HG03439 (cell line): ENCODE measurements around the gene GNG14.
"Not testable (repeated sequence)": the region's sequence is repeated elsewhere in the genome, so short reads cannot be mapped to it uniquely, and the experiment has no call there.

Experiments
- ATAC-seq: cut with Tn5 transposase; IDR thresholded peaks from one replicate; pipeline ENCODE4 v1.9.1; 2021; ENCODE audit warnings: mild to moderate bottlenecking, moderate library complexity; ENCODE audit not compliant: unreplicated experiment

GNG14 gene

GRCh38 chr19:12695096-12695495, 7.3 kb downstream of the GNG14 start:
- no peak for ATAC-seq

DNA sequence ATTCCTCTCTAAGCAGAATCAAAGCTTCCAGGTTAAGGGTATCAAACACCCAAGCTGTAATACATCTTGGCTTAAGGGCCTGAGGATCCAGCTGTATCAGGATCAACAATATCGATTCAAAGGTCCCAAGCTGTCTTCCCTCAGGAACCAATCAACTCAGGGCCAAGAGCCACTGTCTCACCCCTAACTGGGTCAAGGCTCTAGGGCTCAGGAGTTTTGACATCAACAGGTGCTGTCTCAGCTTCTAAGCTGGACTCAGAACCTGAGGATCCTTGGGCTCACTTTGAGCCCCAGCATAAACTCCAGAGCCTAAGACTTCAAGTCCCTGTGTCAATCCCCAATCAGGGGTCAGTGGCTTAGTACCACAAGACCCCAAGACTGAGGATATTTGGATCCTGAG, 7.7 kb downstream of the GNG14 start:
- no peak for ATAC-seq

DNA sequence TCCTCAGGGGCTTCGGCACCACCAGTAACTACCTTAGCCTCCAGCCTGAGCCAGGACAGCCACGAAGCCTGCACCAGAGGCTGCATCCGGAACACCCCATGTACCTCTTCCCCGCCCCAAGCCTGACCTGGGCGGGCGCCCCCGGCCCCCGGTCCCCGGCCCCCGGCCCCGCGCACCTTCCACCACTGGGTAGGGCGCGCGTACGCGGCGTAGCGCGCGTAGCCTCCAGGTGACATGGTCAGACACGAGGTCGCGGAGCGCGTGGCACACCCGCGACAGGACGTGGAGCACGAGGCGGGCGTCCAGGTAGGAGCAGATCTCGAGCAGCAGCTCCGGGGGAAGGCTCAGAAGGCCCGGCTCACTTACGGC, 8.2 kb downstream of the GNG14 start:
- ATAC-seq, result peak; percentile 4

DNA sequence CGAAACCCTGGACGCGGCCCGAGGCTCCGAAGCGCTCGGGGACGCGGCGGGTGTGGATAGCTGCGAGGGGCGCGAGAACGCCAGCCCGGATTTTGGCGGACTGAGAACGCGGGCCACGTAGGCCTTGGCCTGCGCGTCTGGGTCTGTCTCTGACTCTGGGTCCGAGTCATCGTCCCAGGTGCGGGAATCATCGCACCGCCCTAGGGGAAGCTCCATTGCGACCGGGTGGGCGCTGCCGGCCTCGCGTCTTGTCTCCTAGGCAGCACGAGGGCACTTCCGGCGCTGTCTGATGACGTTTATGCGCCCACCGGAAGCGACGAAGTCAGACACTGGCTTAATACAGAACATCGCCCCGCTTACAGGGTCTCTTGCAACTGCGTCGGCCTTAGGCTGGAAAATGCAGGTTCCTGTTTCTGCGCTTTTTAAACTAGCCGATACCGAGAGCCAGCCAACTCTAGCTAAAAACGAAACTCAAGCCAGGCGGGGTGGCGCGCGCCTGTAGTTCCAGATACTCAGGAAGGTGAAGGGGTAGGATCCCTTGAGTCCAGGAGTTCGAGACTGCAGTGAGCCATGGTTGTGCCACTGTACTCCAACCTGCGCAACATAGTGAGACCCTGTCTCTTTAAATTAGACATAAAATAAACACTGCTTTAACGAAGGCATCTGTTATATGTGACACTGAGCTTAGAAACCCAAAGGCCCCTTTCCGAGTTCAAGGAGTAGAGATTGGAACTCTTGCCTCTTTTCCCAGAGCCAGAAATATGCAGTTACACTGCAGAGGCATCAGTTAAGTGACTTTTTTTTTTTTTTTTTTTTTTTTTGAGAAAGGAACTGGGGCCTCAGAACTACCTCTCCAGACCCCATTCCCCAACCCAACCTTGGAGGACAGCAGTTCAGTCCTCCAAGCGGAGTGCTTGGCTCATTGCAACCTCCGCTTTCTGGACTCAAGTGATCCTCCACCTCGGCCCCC, 8.9 kb downstream of the GNG14 start, which contains the start of gene FBXW9:
Gene FBXW9, minus strand, starts transcription at position 266 of the 970 bp plus-strand sequence. Its CDS starts 50 bp downstream, at position 216.
- ATAC-seq, result peak; percentile 72

GRCh38 chr19:12697425-12697824, 9.6 kb downstream of the GNG14 start:
- ATAC-seq, result not testable (repeated sequence)

DNA sequence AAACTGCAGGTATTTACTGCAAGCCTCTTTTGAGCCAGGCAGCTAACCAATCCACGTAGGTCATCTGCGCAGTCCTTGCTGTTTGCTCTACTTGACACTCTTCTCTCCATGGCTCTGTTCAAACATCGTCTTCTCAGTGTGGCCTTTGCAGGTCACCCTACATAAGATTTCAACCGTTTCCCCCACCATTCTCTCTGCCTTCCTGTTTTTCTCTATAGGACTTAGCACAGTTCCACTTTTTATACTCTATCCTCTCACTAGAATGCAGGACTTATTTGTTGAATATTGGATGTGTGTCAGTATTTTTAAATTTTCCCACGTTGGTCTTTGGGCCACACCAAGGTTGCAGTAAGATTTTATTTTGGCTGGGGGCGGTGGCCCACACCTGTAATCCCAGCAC, 10.3 kb downstream of the GNG14 start:
- no peak for ATAC-seq

DNA sequence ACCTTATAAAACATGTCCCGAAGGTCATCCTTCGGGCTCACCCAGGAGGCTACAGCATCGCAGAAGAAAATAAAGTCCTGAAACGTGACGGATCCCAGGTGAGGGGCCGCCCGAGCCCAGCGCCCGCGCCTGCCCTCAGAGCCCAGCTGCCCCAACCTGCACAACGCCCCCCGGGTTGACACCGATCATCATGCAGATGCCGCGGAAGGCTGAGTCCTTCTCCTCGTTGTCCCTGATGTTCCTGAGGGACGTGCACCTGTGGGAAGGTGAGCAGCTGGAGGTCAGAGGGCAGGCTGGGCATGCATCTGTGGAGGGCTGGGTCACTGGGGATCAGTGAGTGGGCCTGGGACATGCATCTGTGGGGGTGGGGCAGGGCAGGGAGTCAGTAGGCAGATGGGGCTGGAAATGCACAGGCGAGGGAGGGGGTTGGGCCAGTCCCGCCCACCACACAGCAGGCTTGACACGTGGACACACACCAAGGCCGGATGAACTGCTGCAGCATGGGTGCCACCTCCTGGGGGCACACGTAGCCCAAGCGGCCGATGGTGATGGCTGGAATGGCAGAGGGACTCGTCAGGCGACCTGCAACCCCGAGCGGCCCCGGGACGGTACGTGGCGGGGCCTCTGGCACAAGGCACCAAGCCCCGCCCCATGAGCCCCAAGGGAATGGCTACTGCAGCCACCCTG, 13.9 kb downstream of the GNG14 start:
- ATAC-seq, result no peak

- no peak for ATAC-seq
Measured at GRCh38 chr19:12703046-12703445, 15.2 kb downstream of the GNG14 start.

- ATAC-seq, result no peak
Measured at GRCh38 chr19:12705169-12705568, 17.4 kb downstream of the GNG14 start.

GRCh38 chr19:12705654-12706331, 18.0 kb downstream of the GNG14 start:
- ATAC-seq, result no peak

DNA sequence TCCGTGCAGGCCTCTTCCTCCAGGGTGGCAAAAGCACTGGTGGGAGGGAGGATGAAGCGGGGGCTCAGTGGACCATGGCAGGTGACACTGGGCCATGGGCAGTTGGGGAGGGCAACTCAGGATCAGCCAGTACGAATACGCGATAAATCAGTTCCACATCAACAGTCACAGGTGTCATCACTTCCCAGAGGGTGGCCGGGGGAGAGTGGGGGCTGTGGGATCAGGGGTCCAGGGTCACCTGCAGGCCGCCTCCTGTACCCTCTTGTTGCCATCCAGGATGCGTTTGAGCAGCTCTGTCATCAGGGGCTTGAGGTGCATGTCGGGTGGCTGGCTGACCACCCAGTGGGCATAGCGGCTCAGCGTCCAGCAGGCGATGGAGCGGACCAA, 18.5 kb downstream of the GNG14 start:
- ATAC-seq, result no peak

GRCh38 chr19:12708641-12709040, 20.8 kb downstream of the GNG14 start:
- ATAC-seq, result no peak

GRCh38 chr19:12711187-12711586, 23.4 kb downstream of the GNG14 start:
- no peak for ATAC-seq

- not testable (repeated sequence) for ATAC-seq
Measured at GRCh38 chr19:12712077-12712476, 24.3 kb downstream of the GNG14 start.

- not testable (repeated sequence) for ATAC-seq
Measured at GRCh38 chr19:12713304-12713703, 25.5 kb downstream of the GNG14 start.

GRCh38 chr19:12715102-12715501, 27.3 kb downstream of the GNG14 start:
- no peak for ATAC-seq

DNA sequence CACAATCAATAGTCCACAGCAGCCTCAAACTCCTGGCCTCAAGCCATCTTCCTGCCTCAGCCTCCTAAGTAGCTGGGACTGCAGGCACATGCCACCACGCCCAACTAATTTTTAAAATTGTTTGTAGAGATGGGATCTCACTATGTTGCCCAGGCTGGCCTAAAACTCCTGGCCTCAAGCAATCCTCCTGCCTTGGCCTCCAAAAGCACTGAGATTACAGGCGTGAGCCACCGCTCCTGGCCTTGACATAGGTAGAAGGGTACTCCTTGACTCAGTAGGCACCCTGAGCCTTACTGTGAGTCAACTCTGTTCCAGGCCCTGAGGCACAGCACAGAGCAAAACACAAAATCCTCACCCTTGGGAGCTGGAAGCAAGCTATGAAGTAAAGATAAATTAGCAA, 28.1 kb downstream of the GNG14 start:
- ATAC-seq, result no peak

DNA sequence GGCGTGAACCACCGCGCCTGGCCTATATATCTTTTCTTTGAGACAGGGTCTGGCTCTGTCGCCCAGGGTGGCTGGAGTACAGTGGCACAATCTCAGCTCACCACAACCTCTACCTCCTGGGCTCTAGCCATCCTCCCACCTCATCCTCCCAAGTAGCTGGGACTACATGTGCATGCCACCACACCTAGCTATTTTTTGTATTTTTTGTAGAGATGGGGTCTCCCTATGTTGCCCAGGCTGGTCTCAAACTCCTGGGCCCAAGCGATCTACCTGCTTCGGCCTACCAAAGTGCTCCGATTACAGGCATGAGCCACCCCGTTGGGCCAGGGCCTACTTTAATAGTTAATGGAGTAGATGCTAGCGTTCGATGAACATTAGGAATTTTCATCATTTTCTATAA, 32.5 kb downstream of the GNG14 start:
- ATAC-seq, result no peak

GRCh38 chr19:12720851-12721655, 33.3 kb downstream of the GNG14 start:
- ATAC-seq, result no peak
